ENCODE results near the gene BST2.

The BST2 gene

DNA sequence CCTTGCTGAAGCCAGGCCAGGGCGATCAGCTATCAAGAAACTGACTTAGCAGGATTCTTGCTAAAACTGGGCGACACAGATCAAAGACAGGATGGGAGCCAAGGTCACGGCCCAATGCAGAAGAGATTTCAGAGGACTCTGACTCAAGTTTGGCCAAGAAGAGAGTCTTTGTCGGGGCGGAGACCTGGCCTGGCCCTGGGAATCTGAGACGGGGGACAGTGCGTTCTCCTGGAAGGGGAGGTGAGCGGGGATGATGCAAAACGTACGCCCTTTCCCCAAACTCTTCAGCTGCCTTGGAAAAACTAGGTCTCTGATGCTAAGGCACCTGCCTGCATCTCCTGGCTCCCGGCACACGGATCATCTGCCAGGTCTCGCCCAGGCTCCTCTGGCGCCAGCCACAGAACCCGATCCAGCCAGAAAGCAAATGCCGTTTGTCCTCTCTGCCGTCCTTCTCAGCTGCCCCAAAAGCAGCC is 24.2 kb upstream of the BST2 start:
- H3K9me3 ChIP-seq (replicated peaks; ENCODE audit: insufficient read depth, low read length), result no peaks in the 10 kb centered on the region
- H3K27me3 ChIP-seq (replicated peaks; ENCODE audit: insufficient read depth, low read length), result peaks cover 24% of the 10 kb centered on the region

DNA sequence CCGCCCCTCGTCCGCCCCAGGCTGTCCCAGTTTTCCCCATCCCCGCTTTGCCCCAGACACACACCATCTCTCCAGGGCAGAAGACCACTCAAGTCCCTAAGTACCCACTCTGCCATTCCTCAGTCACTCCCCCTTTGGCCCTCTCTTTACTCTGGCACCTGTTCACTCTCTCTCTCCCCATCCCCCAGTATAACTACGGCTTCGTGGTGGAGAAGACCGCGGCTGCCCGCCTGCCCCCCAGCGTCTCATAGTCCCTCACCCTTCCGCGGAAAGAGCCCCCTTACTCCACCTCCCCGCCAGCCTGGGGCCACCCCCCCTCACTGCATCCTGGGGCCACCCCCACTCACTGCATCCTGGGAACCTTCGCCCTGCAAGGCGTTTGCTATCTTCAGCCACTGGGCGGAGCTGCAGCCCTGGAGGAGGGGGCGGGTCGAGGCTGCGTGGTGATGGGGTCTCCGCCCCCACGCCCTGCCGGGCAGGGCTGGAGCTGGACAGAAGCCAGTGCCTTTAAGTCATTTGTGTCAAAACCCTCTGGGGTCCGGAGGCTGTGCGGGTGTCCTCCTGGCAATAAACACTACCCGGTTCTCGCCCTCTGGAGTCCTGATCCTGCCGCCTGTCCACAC is 19.4 kb upstream of the BST2 start:
- Histone ChIP-seq H3K9me2 (replicated peaks; ENCODE audit: insufficient read depth, low read length) (no peaks in the 10 kb centered on the region), H3K9ac (ENCODE audit: low read length) (no peak overlapping the region), H3K36me3 (replicated peaks; ENCODE audit: insufficient read depth, low read length) (no peaks in the 10 kb centered on the region), H3F3A (ENCODE audit: insufficient read depth, low read length) (peaks cover 7% of the 10 kb centered on the region; the same call in 1 of the 2 replicates), H3K9me3 (replicated peaks; ENCODE audit: insufficient read depth, low read length) (no peaks in the 10 kb centered on the region), H4K20me1 (ENCODE audit: insufficient read depth, low read length) (no peaks in the 10 kb centered on the region), H2AFZ (ENCODE audit: low read length) (no peak overlapping the region), H3K79me2 (ENCODE audit: low read length) (no peaks in the 10 kb centered on the region), H3K27ac (ENCODE audit: low read length) (no peak overlapping the region), H3K4me2 (ENCODE audit: low read depth, low read length) (no peak overlapping the region), H3K27me3 (replicated peaks; ENCODE audit: insufficient read depth, low read length) (peaks cover 7% of the 10 kb centered on the region), H3K4me1 (ENCODE audit: low read length) (no peaks in the 10 kb centered on the region), H3K4me3 (ENCODE audit: low read length) (no peak overlapping the region)
- DNase-seq, result no peak
- TF ChIP-seq EZH2phosphoT487 (IDR thresholded peaks at IDR 0.05; ENCODE audit: low read length) (no peak), EZH2 (optimal IDR thresholded peaks at IDR 0.05; ENCODE audit: low read depth, low read length) (no peak)
- TF ChIP-seq, protein P1, sequence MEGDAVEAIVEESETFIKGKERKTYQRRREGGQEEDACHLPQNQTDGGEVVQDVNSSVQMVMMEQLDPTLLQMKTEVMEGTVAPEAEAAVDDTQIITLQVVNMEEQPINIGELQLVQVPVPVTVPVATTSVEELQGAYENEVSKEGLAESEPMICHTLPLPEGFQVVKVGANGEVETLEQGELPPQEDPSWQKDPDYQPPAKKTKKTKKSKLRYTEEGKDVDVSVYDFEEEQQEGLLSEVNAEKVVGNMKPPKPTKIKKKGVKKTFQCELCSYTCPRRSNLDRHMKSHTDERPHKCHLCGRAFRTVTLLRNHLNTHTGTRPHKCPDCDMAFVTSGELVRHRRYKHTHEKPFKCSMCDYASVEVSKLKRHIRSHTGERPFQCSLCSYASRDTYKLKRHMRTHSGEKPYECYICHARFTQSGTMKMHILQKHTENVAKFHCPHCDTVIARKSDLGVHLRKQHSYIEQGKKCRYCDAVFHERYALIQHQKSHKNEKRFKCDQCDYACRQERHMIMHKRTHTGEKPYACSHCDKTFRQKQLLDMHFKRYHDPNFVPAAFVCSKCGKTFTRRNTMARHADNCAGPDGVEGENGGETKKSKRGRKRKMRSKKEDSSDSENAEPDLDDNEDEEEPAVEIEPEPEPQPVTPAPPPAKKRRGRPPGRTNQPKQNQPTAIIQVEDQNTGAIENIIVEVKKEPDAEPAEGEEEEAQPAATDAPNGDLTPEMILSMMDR (IDR thresholded peaks at IDR 0.05; ENCODE audit: low read length), result peak; percentile 31

More for the DNA sequence above, 24.2 kb upstream of the BST2 start:
- TF ChIP-seq EZH2phosphoT487 (IDR thresholded peaks at IDR 0.05; ENCODE audit: low read length), result no peak
- TF ChIP-seq EZH2 (optimal IDR thresholded peaks at IDR 0.05; ENCODE audit: low read depth, low read length), result no peak
- TF ChIP-seq, protein P1 (IDR thresholded peaks at IDR 0.05; ENCODE audit: low read length), result no peak
- Histone ChIP-seq H3K27ac (ENCODE audit: low read length) (no peak overlapping the region), H3F3A (ENCODE audit: insufficient read depth, low read length) (no peaks in the 10 kb centered on the region), H3K9ac (ENCODE audit: low read length) (no peak overlapping the region), H2AFZ (ENCODE audit: low read length) (no peak overlapping the region), H3K36me3 (replicated peaks; ENCODE audit: insufficient read depth, low read length) (no peaks in the 10 kb centered on the region), H3K4me3 (ENCODE audit: low read length) (no peak overlapping the region), H3K9me2 (replicated peaks; ENCODE audit: insufficient read depth, low read length) (no peaks in the 10 kb centered on the region), H4K20me1 (ENCODE audit: insufficient read depth, low read length) (no peaks in the 10 kb centered on the region), H3K79me2 (ENCODE audit: low read length) (no peaks in the 10 kb centered on the region), H3K4me2 (ENCODE audit: low read depth, low read length) (no peak overlapping the region), H3K4me1 (ENCODE audit: low read length) (no peaks in the 10 kb centered on the region)
- DNase-seq, result no peak

GRCh38 chr19:17423429-17424208 is 18.2 kb upstream of the BST2 start:
- TF ChIP-seq EZH2 (optimal IDR thresholded peaks at IDR 0.05; ENCODE audit: low read depth, low read length) (no peak), EZH2phosphoT487 (IDR thresholded peaks at IDR 0.05; ENCODE audit: low read length) (no peak)
- TF ChIP-seq, protein P1 (IDR thresholded peaks at IDR 0.05; ENCODE audit: low read length), result no peak
- peaks cover 12% of the 10 kb centered on the region for H3F3A ChIP-seq (ENCODE audit: insufficient read depth, low read length)

More at GRCh38 chr19:17423429-17424208, 18.2 kb upstream of the BST2 start:
- no peak overlapping the region for H3K4me3 ChIP-seq (ENCODE audit: low read length)
- no peak overlapping the region for H3K27ac ChIP-seq (ENCODE audit: low read length)
- DNase-seq, result no peak
- H2AFZ ChIP-seq (ENCODE audit: low read length), result no peak overlapping the region
- no peaks in the 10 kb centered on the region for H4K20me1 ChIP-seq (ENCODE audit: insufficient read depth, low read length)
- no peak overlapping the region for H3K4me2 ChIP-seq (ENCODE audit: low read depth, low read length)
- no peaks in the 10 kb centered on the region for H3K27me3 ChIP-seq (replicated peaks; ENCODE audit: insufficient read depth, low read length)
- H3K9me3 ChIP-seq (replicated peaks; ENCODE audit: insufficient read depth, low read length), result no peaks in the 10 kb centered on the region
- peaks cover 3% of the 10 kb centered on the region; the same call in 1 of the 2 replicates for H3K4me1 ChIP-seq (ENCODE audit: low read length)
- no peaks in the 10 kb centered on the region for H3K9me2 ChIP-seq (replicated peaks; ENCODE audit: insufficient read depth, low read length)
- H3K9ac ChIP-seq (ENCODE audit: low read length), result no peak overlapping the region
- no peaks in the 10 kb centered on the region for H3K36me3 ChIP-seq (replicated peaks; ENCODE audit: insufficient read depth, low read length)
- no peaks in the 10 kb centered on the region for H3K79me2 ChIP-seq (ENCODE audit: low read length)
